B cell (primary cell): ENCODE results near the gene TRRAP. TPM values are rescaled to one million over a fixed set of nuclear protein-coding genes. Genes with fewer than 3 reads are reported as not detected.

Experiments
- ATAC-seq: fragments of 200-7000 bp; cut with Tn5 transposase; one replicate; pipeline ENCODE4 v1.10.0; 2021; ENCODE audit warnings: low read depth, mild to moderate bottlenecking, moderate number of reproducible peaks, moderate library complexity
- CTCF ChIA-PET: fragments of 350-600 bp; sonication (Branson Sonifier 250); formaldehyde crosslinking; loops from one replicate; lab custom pipeline; 2021; ENCODE audit warnings: antibody characterized with exemption, inconsistent platforms; lab: Charles Lee
- POLR2A ChIA-PET: fragments of 350-600 bp; sonication (Branson Sonifier 250); formaldehyde crosslinking; loops from one replicate; lab custom pipeline; 2021; ENCODE audit warnings: antibody characterized with exemption; lab: Charles Lee
- DNase-seq: peaks from one replicate; pipeline ENCODE4 v3.0.0; 2013
- H2AFZ ChIP-seq: 2 replicates; pipeline ENCODE4 v1.6.1; 2012; ENCODE audit warnings: mild to moderate bottlenecking, low read depth, low read length; ENCODE audit not compliant: insufficient read depth, poor library complexity, severe bottlenecking
- H3K27ac ChIP-seq, 2 donors: 1 replicate in 1 of 2; 2 replicates in 1 of 2; pipeline ENCODE4 v1.5.1; 2012 to 2013; ENCODE audit warnings: low read length in 2 of 2, mild to moderate bottlenecking in 2 of 2, moderate library complexity in 1 of 2
- H3K27me3 ChIP-seq, 4 experiments: fragments of 200-600 bp in 1 of 4; sonication (generic) in 1 of 4; replicated peaks in 1 of 4; 1 replicate in 2 of 4; 2 replicates in 2 of 4; pipeline versions ENCODE4 v1.6.1 to v1.7.0; 2013 to 2016; ENCODE audit warnings: low read length in 3 of 4, mild to moderate bottlenecking in 2 of 4, mixed read lengths in 1 of 4, moderate library complexity in 1 of 4; ENCODE audit not compliant: insufficient read depth in 4 of 4, control insufficient read depth in 3 of 4; ENCODE audit errors: control extremely low read depth in 1 of 4
- H3K36me3 ChIP-seq, 2 experiments: replicated peaks in 1 of 2; 1 replicate in 1 of 2; 2 replicates in 1 of 2; pipeline versions ENCODE4 v1.6.1 to v1.7.1; 2013; ENCODE audit warnings: low read length in 1 of 2; ENCODE audit not compliant: insufficient read depth in 2 of 2, control insufficient read depth in 1 of 2; ENCODE audit errors: control extremely low read depth in 1 of 2, extremely low read depth in 1 of 2
- H3K4me1 ChIP-seq, 2 donors: fragments of 200-600 bp in 1 of 2; sonication (generic) in 1 of 2; 1 replicate in 1 of 2; 2 replicates in 1 of 2; pipeline versions ENCODE4 v1.5.1 to v1.6.1; 2013 to 2017; ENCODE audit warnings: low read length in 2 of 2; ENCODE audit not compliant: control insufficient read depth in 2 of 2, insufficient read depth in 2 of 2
- H3K4me2 ChIP-seq: replicated peaks from 2 replicates; pipeline ENCODE3; 2012; ENCODE audit warnings: mild to moderate bottlenecking, low read depth, low read length; ENCODE audit not compliant: poor library complexity, severe bottlenecking
- H3K4me3 ChIP-seq, 5 experiments: fragments of 200-600 bp in 1 of 5; sonication (generic) in 1 of 5; 1 replicate in 3 of 5; 2 replicates in 2 of 5; pipeline versions ENCODE4 v1.5.1 to v1.7.0; 2011 to 2016; ENCODE audit warnings: low read length in 4 of 5, mild to moderate bottlenecking in 4 of 5, low read depth in 2 of 5, control low read depth in 1 of 5, moderate library complexity in 1 of 5; ENCODE audit not compliant: insufficient read depth in 1 of 5; ENCODE audit errors: control extremely low read depth in 1 of 5, extremely low read depth in 1 of 5
- H3K79me2 ChIP-seq: fragments of 200-600 bp; sonication (generic); one replicate; pipeline ENCODE4 v1.6.0; 2016; ENCODE audit warnings: low read length; ENCODE audit not compliant: control insufficient read depth, insufficient read depth
- H3K9ac ChIP-seq: fragments of 200-600 bp; sonication (generic); 2 replicates; pipeline ENCODE4 v1.6.1; 2017; ENCODE audit warnings: mild to moderate bottlenecking, low read length, moderate library complexity
- H3K9me3 ChIP-seq, 3 donors: one replicate each; pipeline versions ENCODE4 v1.6.1 to v1.7.1; 2013; ENCODE audit warnings: low read length in 2 of 3; ENCODE audit not compliant: control insufficient read depth in 2 of 3, insufficient read depth in 1 of 3; ENCODE audit errors: control extremely low read depth in 1 of 3
- H4K20me1 ChIP-seq: 2 replicates; pipeline ENCODE4 v1.6.0; 2012; ENCODE audit warnings: mild to moderate bottlenecking, low read length; ENCODE audit not compliant: insufficient read depth, control insufficient read depth, poor library complexity, severe bottlenecking
- H3K27ac Mint-ChIP-seq: one replicate; pipeline ENCODE4 v1.8.0; 2021; ENCODE audit warnings: mixed read lengths
- H3K27me3 Mint-ChIP-seq: one replicate; pipeline ENCODE4 v1.8.0; 2021; ENCODE audit warnings: mixed read lengths
- H3K4me1 Mint-ChIP-seq: one replicate; pipeline ENCODE4 v1.8.0; 2021; ENCODE audit warnings: mixed read lengths
- H3K4me3 Mint-ChIP-seq: one replicate; pipeline ENCODE4 v1.8.0; 2021; ENCODE audit warnings: mixed read lengths
- H3K9me3 Mint-ChIP-seq: one replicate; pipeline ENCODE4 v1.8.0; 2022; ENCODE audit warnings: mixed read lengths; ENCODE audit not compliant: insufficient read depth
- EZH2 ChIP-seq: IDR thresholded peaks from 2 replicates; pipeline ENCODE4 v1.6.1; 2012; ENCODE audit warnings: borderline replicate concordance, low read depth, mild to moderate bottlenecking, moderate library complexity, low read length; ENCODE audit not compliant: insufficient read depth, poor library complexity, severe bottlenecking
- WGBS: methylation state at CpG from one replicate; pipeline ENCODE4 v1.1.5; 2013; ENCODE audit warnings: missing lambda C conversion rate; ENCODE audit not compliant: insufficient coverage; 5-methylcytosine and 5-hydroxymethylcytosine counted together
- intact Hi-C: fragments of 100-400 bp; cut with micrococcal nuclease; formaldehyde crosslinking; loops from one replicate; pipeline ENCODE4 v1.10.0; 2022
- polyA plus RNA-seq: library from polyadenylated mRNA; depleted of rRNA; stranded (reverse); fragments of >200 nt; gene quantifications from 2 replicates; pipeline ENCODE4 v1.2.3, GENCODE V29; 2012
- total RNA-seq, 2 donors: library from RNA; stranded (reverse); fragments of 120-200 nt in 1 of 2; gene quantifications; 1 replicate in 1 of 2; 2 replicates in 1 of 2; pipeline versions ENCODE4 v1.2.3 to v1.2.4, GENCODE V29; 2013 to 2022
- TF ChIP-seq, protein P1 (sequence below): fragments of 200-600 bp; IDR thresholded peaks from one replicate; pipeline ENCODE4 v1.8.0; 2022; ENCODE audit warnings: antibody characterized with exemption, mild to moderate bottlenecking

Gene TRRAP
- total and polyA plus RNA-seq, 2 donors (not counting 1 experiment from before 2014, with no cell fraction given): 25.4 to 102 TPM

DNA sequence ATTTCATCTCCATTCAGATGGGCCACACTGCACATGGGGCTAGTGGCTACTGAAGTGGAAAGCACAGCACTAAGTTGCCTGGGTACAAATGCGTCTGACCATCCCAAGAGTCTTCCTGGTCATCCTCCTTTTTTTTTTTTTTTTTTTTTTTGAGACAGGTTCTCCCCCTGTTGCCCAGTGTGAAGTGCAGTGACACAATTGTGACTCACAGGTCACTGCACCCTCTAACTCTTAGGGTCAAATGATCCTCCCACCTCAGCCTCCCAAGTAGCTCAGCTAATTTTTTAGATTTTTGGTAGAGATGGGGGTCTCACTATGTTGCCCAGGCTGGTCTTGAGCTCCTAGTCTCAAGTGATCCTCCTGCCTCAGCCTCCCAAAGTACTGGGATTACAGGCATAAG lies 3.4 kb upstream of the TRRAP start:
- Histone ChIP-seq H3K27me3 (peaks cover 0 to 15% (median 3%) of the 10 kb centered on the region in 4 experiments), H3K79me2 (peaks cover 10% of the 10 kb centered on the region), H2AFZ (no peak overlapping the region), H3K27ac (no peak overlapping the region), H3K4me2 (no peak overlapping the region), H4K20me1 (peaks cover 10% of the 10 kb centered on the region), H3K36me3 (no peaks in the 10 kb centered on the region), H3K4me1 (peaks cover 15 to 21% of the 10 kb centered on the region in 2 donors), H3K9me3 (peaks cover 0 to 8% (median 0%) of the 10 kb centered on the region in 3 donors), H3K9ac (no peak overlapping the region), H3K4me3 (no peak overlapping the region)
- peaks cover 15% of the 10 kb centered on the region for H3K4me1 Mint-ChIP-seq
- no CpG with 5 or more reads among the region's 1 CpG for WGBS
- ChIA-PET POLR2A (no interaction called here), CTCF (no interaction called here)
- H3K27ac Mint-ChIP-seq: no peak overlapping the region
- DNase-seq (no peak), ATAC-seq (no peak)
- no peak overlapping the region for H3K4me3 Mint-ChIP-seq
- H3K9me3 Mint-ChIP-seq: no peaks in the 10 kb centered on the region
- TF ChIP-seq EZH2: no peak
- TF ChIP-seq, protein P1, sequence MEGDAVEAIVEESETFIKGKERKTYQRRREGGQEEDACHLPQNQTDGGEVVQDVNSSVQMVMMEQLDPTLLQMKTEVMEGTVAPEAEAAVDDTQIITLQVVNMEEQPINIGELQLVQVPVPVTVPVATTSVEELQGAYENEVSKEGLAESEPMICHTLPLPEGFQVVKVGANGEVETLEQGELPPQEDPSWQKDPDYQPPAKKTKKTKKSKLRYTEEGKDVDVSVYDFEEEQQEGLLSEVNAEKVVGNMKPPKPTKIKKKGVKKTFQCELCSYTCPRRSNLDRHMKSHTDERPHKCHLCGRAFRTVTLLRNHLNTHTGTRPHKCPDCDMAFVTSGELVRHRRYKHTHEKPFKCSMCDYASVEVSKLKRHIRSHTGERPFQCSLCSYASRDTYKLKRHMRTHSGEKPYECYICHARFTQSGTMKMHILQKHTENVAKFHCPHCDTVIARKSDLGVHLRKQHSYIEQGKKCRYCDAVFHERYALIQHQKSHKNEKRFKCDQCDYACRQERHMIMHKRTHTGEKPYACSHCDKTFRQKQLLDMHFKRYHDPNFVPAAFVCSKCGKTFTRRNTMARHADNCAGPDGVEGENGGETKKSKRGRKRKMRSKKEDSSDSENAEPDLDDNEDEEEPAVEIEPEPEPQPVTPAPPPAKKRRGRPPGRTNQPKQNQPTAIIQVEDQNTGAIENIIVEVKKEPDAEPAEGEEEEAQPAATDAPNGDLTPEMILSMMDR: no peak
- peaks cover 4% of the 10 kb centered on the region for H3K27me3 Mint-ChIP-seq
- intact Hi-C loops: loop anchor here (5.0 to 10.0 kb wide), 5 partner anchors 270 to 1758 kb away; partner anchors contain the start of genes SDHAF3, SMURF1 and TECPR1

DNA sequence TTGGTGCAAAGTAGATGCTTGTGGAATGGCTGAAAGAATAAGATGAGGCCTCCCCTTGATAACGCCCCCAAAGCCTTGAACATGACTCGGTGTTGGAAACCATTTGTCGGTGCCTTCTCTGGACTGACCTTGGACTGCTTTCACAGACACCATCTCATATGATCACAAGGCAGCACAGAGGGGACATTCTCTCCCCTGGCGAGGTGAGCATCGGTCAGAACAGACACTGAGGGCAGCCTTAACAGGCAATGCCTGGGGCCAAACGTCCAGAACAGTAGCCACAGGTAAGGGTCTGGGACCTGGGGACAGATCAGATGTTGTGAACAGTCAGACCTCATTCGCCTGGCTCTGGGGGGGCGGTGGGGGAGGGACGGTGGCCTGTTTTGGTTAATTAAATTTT lies 2.8 kb upstream of the TRRAP start:
- Histone ChIP-seq H4K20me1 (peaks cover 16% of the 10 kb centered on the region), H3K27me3 (peaks cover 0 to 15% (median 3%) of the 10 kb centered on the region in 4 experiments), H3K36me3 (no peaks in the 10 kb centered on the region), H3K27ac (no peak overlapping the region), H3K4me2 (no peak overlapping the region), H3K9ac (no peak overlapping the region), H3K9me3 (peaks cover 0 to 8% (median 0%) of the 10 kb centered on the region in 3 donors), H2AFZ (no peak overlapping the region), H3K4me1 (peaks cover 20 to 24% of the 10 kb centered on the region in 2 donors), H3K79me2 (peaks cover 16% of the 10 kb centered on the region), H3K4me3 (no peak overlapping the region)
- H3K4me3 Mint-ChIP-seq: peak overlapping the region; percentile 65
- 83% methylated on average over 9 of the region's 9 CpGs for WGBS
- ATAC-seq (no peak), DNase-seq (no peak)
- no peak overlapping the region for H3K27ac Mint-ChIP-seq
- intact Hi-C loops: loop anchor here (5.0 to 10.0 kb wide), 5 partner anchors 269 to 1758 kb away; partner anchors contain the start of genes SDHAF3, SMURF1 and TECPR1
- no peaks in the 10 kb centered on the region for H3K9me3 Mint-ChIP-seq
- no peak for TF ChIP-seq EZH2
- TF ChIP-seq, protein P1: no peak
- no peaks in the 10 kb centered on the region for H3K27me3 Mint-ChIP-seq
- CTCF ChIA-PET: no interaction called here
- POLR2A ChIA-PET: no interaction called here
- H3K4me1 Mint-ChIP-seq: peaks cover 16% of the 10 kb centered on the region
